ENCODE data around the gene TMEM135. TPM values are rescaled to one million over a fixed set of nuclear protein-coding genes. Genes with fewer than 3 reads are reported as not detected.
"Not testable (repeated sequence)": the region's sequence is repeated elsewhere in the genome, so short reads cannot be mapped to it uniquely, and the experiment has no call there.

TMEM135 gene
- 13.7 TPM for polyA plus RNA-seq (ENCODE audit: insufficient read length)

DNA sequence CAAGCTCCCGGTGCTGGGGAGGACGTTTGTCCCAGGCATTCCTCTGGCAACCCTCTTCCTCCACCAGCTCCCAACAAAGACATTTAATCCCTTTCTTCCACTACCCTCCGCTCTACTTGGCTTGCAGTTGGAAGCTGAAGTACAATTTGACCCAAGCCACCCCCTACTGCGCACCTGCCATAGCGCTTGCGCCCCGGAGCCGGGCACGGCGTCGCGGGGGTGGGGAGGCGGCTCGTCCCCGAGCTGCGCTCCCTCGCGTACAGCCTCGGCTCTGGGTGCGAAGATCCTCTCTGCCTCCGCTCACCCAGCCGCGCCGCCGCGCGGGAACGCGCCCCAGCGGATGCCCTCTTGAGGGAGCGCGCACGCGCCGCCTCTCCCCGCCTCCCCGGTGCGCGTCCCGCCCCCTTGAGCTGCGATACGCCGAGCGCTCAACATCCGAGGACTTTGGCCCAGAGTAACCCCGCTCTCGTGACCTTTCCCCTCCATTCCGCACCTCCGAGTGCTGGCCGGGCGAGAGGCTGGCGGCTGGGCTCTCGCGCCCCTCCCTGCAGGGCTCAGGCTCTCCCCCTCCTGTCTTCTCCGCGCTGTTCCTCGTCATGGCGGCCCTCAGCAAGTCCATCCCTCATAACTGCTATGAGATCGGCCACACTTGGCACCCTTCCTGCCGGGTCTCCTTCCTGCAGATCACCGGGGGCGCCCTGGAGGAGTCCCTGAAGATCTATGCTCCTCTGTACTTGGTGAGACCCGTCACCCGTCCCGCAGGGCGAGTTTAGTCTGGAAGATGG lies at the start of gene TMEM135:
TSS of gene TMEM135 (plus strand) at position 485 of the 785 bp plus-strand sequence. CDS start at position 597, 112 bp downstream.
- DNase-seq (ENCODE audit: low read depth), result peak; percentile 81

DNA sequence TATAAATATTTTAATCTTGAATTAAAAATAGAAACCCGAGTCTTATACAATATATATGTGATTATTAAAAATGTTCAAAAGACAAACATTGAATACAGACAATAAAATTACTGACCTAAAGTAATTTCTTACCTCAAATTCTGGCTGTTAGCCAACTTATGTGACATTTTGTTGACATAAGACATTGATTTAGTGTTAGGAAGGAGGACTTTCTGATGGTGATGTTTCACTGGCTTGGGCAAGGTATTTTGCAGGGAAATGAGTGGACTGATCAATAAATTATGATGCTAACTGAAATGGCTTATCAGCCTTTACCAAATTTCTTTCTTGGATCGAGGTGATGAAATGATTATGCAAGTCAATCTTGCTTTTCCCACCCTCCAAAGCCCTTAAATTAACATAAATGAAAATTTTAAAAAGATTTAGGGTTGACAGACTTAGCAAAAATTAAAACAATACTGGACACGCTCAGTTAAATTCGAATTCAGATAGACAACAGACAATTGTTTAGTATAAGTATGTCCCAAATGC lies 49.3 kb upstream of the TMEM135 start:
- no peak for DNase-seq (ENCODE audit: low read depth)

GRCh38 chr11:86990031-86990430 lies 47.7 kb upstream of the TMEM135 start:
- no peak for DNase-seq (ENCODE audit: low read depth)

DNA sequence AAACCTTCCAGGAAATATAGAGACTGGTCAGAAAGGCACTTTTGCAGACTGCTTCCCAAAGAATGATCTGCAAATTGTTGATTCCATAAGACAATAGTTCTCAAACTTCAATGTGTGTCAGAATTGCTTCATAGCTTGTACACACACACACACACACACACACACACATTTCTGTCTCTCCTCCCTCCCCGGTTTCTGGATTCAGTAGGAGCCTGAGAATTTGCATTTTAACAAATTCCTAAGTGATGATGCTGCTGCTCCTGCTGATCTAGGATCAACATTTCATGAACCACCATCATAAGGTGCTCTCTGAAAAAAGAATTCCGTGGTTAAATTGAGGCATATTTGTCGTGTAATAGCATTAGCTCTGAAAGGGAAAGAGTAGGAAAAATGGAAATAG lies 47.2 kb upstream of the TMEM135 start:
- DNase-seq (ENCODE audit: low read depth), result no peak

DNA sequence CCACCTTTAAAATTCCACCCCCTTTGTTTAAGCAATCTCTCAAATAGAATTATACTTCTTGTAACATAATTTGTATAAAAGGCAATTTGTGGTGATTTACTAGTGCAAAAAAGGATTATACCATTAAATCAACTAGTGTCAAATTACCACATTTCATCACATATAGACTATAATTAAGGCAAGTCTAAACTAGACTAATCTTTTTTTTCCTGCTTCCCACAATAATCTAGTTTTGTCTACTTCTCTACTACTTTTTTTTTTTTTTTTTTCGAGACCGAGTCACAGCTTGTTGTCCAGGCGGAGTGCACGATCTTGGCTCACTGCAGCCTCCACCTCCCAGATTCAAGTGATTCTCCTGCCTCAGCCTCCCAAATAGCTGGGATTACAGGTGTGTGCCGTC lies 46.4 kb upstream of the TMEM135 start:
- DNase-seq (ENCODE audit: low read depth), result no peak

GRCh38 chr11:86992340-86992739 lies 45.4 kb upstream of the TMEM135 start:
- not testable (repeated sequence) for DNase-seq (ENCODE audit: low read depth)

DNA sequence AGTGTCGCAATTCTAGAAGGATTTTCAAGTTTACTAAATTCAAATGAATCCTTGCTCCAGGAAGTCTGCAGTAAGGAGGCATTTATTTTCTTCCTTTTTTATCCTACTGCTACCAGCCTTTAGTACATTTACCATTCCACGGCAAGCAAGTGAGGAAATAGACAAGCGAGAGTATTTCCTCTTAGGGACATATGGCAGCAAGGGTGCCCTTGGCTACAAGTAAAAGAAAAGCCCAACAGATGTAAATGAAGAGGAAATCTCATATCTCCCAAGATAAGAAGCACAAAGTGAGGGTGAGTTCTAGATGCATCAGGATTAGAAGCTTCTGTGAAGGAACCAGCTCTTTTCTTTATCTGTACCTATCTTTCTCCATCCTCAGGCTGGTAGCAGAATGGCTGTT lies 44.7 kb upstream of the TMEM135 start:
- no peak for DNase-seq (ENCODE audit: low read depth)

DNA sequence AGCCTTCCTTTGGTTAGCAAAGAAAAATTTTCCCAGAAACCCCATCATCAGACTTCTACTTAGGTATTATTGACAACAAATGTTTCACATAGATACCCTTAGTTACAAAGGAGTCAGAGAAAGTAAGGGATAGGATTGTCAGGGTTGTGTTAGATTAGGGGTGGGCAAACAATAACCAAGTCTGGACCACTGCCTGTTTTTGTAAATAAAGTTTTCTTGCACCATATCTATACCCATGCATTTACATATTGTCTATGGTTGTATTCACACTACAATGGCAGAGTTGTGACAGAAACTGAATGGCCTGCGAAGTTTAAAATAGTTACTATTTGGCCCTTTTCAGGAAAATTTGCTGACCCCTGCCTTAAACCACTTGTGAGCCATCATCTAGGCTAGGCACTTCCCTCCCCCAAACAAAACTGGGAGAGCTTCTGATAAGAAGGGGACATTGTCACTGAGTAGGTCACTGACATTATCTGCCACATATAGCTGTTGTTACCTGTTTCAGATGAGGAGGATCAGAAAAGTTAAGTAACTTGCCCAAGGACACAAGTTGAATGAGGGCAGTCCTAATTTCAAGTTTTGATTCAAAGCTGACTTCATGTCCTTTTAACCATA lies 40.7 kb upstream of the TMEM135 start:
- DNase-seq (ENCODE audit: low read depth), result no peak

DNA sequence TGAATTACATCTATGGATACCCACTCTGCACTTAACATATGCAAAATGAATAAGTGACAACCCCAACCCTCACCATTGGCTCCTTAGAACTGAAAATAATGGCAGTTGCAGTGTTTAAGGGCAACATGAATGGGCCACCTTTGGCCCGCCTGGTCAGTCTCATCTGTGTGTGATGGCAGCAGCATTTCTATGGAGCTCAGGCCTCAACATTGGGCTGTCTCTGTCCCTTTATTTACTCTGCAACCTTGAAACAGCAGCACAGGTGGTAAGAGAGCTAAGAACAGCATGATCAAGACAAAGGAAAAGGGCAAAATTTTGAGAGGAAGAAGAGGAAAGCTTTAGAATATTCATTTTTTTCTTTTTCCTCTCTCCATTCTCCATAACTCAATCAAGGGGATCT lies 38.3 kb upstream of the TMEM135 start:
- no peak for DNase-seq (ENCODE audit: low read depth)

- DNase-seq (ENCODE audit: low read depth), result no peak
These were observed 37.6 kb upstream of the TMEM135 start for GRCh38 chr11:86999859-87000753.

DNA sequence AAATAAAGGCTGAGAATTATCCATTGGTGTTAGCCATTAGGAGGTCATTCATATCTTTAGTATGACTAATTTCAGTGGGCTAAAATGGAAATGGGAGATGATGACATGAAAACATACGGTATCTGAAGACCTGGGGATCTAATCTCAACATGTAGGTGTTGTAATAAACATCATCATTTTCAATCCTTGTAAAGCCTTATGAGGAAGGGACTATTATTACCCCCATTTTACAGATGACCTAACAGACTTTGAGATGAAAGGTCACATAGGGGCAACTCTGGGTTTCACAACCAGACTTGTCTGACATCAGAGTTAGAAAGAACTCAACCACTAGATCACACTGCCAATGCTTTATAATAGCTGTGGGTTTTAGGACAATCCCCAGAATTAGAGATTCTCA lies 34.8 kb upstream of the TMEM135 start:
- DNase-seq (ENCODE audit: low read depth), result no peak

DNA sequence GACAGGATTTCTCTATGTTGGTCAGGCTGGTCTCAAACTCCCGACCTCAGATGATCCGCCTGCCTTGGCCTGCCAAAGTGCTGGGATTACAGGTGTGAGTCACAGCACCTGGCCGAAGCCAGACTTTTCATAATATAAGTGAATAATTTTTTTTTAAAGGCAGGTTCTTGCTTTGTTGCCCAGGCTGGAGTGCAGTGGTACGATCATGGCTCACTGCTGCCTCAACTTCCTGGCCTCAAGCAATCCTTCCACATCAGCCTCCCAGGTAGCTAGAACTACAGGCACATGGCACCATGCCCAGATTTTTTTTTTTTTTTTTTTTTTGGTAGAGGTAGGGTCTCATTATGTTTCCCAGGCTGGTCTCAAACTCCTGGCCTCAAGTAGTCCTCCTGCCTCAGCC lies 33.5 kb upstream of the TMEM135 start:
- not testable (repeated sequence) for DNase-seq (ENCODE audit: low read depth)

- no peak for DNase-seq (ENCODE audit: low read depth)
These were observed 32.2 kb upstream of the TMEM135 start for GRCh38 chr11:87005569-87005921.

DNA sequence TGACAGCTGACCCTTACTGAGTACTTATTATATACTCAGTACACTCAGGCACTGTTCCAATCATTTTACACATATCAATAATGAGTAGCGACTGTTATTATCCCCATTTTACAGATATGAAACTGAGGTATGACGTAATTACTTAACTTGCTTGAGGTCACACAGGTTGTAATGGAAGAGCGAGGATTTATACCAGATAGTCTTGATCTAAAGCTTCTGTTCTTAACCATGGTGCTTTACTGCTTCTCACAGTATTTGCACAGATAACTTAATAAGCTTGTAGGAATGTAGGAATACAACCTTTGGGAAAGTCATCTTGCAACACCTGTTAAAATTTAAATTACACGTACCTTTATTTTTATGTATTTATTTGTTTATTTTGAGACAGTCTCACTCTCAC lies 31.7 kb upstream of the TMEM135 start:
- no peak for DNase-seq (ENCODE audit: low read depth)

- DNase-seq (ENCODE audit: low read depth), result no peak
These were observed 29.8 kb upstream of the TMEM135 start for GRCh38 chr11:87007963-87008362.

GRCh38 chr11:87012089-87012488 lies 25.6 kb upstream of the TMEM135 start:
- no peak for DNase-seq (ENCODE audit: low read depth)

GRCh38 chr11:87012673-87013072 lies 25.1 kb upstream of the TMEM135 start:
- DNase-seq (ENCODE audit: low read depth), result no peak

- DNase-seq (ENCODE audit: low read depth), result peak; percentile 87
These were observed 23.6 kb upstream of the TMEM135 start for GRCh38 chr11:87013912-87014825.

DNA sequence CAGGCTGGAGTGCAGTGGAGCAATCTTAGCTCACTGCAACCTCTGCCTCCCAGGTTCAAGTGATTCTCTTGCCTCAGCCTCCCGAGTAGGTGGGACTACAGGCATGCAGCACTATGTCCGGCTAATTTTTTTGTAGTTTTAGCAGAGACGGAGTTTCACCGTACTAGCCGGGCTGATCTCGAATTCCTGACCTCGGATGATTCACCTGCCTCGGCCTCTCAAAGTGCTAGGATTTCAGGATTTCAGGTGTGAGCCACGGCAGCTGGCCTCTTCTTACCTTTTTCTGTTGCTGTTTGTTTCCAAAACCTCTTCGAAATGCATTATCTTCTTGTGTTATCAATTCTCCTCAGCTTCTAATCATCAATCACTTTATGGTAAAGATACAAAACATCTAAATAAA lies 22.1 kb upstream of the TMEM135 start:
- no peak for DNase-seq (ENCODE audit: low read depth)

DNA sequence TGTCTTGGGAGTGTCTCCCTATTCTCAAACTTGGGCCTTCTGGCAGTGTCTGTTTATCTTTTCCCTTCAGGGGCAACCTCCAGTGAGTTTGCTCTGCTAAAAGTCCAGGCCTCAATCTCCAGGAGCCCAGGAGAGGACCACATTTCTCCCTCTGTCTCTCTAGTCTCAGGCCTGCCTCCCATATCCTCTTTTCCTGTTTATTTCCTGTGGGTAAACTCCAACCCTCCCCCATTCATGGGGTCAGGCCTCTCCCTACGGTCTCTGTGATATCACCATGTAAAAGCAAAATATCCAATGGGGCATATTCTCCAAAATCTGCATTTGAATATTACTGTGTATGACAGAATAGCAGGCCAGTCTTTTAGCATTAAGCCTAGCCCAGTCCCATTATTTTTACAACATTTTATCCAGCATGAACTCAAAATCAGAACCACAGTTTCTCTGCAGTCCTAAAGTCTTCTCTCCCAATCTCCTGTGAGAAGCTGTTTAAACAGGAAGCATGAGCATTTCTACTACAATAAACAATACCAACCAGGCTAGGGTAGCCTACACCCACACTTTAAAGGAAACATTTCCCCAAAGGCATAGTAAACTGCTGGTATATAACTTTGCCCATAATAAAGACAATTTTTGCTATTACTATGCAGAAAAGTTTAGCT lies 18.0 kb upstream of the TMEM135 start:
- DNase-seq (ENCODE audit: low read depth), result no peak

DNA sequence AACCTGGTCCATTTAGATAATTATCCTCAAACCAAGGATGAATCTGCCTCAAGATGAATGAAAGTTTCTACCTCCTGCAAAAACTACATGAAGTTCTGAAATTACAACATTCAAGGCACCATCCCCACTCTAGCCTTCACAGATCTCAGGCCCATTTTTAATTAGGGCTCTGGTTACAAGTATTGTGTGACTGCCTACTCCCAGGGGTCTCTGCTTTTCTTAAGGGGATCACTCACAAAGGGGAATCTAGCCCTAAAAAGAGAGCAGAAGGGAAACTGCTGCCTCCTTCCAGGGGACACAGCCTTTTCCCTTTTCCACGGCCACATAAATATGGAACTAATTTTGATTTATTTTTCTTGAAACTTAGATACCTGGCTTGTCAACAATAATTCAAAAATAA lies 17.4 kb upstream of the TMEM135 start:
- no peak for DNase-seq (ENCODE audit: low read depth)

Measured in forelimb muscle (tissue), 1 donor.